GM21717 (cell line): Measurements from ENCODE around the gene MOXD1.
"Not testable (repeated sequence)": the region's sequence is repeated elsewhere in the genome, so short reads cannot be mapped to it uniquely, and the experiment has no call there.

Experiments used
- ATAC-seq: cut with Tn5 transposase; IDR thresholded peaks from one replicate; pipeline ENCODE4 v1.9.1; 2021; ENCODE audit warnings: mild to moderate bottlenecking, moderate library complexity; ENCODE audit not compliant: unreplicated experiment

The MOXD1 gene

GRCh38 chr6:132285004-132285780, 116.1 kb downstream of the MOXD1 start:
- no peak for ATAC-seq

- no peak for ATAC-seq
Observed at GRCh38 chr6:132282696-132283095, 118.6 kb downstream of the MOXD1 start.

GRCh38 chr6:132280436-132280835, 120.8 kb downstream of the MOXD1 start:
- no peak for ATAC-seq

GRCh38 chr6:132279592-132280139, 121.6 kb downstream of the MOXD1 start:
- peak; percentile 93 for ATAC-seq

- ATAC-seq, result no peak
Observed at GRCh38 chr6:132275066-132275970, 126.0 kb downstream of the MOXD1 start.

DNA sequence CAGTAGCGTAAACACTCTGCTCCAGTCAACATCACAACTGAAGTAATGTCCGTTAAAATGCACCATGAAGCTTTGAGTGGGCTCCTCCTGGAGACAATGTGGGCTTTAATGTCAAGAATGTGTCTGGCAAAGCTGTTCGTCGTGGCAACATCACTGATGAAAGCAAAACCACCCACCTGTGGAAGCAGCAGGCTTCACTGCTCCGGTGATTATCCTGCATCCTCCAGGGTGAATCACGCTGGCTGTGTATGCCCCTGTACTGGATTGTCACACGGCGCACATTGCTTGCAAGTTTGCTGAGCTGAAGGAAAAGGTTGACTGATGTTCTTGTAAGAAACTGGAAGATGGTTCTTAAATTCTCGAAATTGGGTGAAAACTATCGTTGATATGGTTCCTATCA, 128.5 kb downstream of the MOXD1 start:
- ATAC-seq, result no peak

DNA sequence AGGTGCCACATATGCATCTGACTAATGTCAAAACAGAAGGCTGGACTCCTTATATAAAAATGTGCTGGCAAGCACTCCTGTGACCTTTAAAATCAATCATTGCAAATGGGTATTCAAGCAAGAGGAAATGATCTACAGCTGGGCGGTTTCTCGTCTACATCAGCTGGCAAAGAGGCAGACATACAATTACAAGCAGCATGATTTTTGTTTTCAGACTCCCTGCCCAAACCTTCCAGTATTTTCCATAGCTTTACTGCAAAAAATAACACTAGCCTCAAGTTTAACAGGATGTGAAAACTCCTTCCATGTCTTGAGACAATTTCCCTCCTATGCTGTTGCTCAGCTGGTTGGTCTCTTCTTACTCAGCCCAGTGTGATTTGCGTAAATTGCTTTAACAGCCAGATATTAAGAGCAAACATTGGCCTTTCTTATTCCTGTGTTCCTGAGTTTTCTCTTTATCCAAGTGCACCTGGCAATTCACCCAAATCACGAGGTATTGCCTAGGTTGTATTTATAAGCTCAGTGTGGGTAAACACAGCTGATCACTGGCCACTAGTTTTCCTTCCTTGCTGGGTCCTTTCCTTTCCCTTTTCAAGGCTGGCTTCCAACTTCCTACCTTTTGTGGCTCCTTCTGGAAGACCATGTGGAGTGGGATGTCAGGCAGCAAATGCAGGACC, 130.4 kb downstream of the MOXD1 start:
- no peak for ATAC-seq

- ATAC-seq, result not testable (repeated sequence)
Observed at GRCh38 chr6:132268666-132269065, 132.6 kb downstream of the MOXD1 start.

GRCh38 chr6:132268209-132268608, 133.1 kb downstream of the MOXD1 start:
- ATAC-seq, result peak; percentile 11

GRCh38 chr6:132265451-132266097, 135.7 kb downstream of the MOXD1 start:
- ATAC-seq, result no peak

DNA sequence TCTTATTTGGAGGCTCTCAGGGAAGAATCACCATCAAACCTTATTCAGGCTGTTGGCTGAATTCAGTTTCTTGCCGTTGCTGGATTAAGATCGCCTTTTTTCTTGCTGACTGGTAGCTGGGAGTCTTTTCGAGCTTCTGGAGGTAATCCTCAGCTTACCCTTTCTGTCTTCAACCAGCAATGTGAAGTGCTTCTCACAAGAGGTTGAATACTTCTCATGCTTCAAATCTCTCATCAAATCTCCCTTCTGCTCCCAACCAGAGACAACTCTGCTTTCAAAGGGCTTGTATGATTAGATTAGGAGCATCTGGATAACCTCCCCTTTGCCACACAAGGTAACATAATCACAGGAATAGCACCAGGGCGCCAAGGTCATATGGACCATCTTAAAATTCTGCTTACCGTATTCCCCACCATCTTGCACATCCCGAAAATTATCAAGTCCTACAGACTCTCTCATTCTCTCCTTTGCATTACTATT, 137.2 kb downstream of the MOXD1 start:
- no peak for ATAC-seq

- no peak for ATAC-seq
Observed at GRCh38 chr6:132261354-132261753, 139.9 kb downstream of the MOXD1 start.

GRCh38 chr6:132259070-132259469, 142.2 kb downstream of the MOXD1 start:
- ATAC-seq, result no peak

DNA sequence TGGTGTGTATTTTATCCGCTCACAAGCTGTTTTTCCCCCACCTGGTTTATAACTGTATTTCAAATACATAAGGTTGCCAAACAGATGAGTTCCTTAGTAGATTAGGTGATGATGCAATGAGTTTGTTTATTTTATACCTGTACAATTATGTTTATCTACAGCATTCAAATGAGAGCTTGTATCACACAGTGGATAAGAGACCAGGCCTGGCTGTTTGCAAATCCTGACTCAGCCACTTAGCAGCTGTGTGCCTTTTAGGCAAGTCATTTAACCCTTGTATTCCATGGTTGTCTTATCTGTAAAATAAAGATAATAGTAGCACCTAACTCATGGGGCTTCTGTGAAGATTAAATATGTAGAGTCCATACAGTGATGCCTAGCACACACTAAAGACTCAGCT, 143.7 kb downstream of the MOXD1 start:
- ATAC-seq, result no peak

DNA sequence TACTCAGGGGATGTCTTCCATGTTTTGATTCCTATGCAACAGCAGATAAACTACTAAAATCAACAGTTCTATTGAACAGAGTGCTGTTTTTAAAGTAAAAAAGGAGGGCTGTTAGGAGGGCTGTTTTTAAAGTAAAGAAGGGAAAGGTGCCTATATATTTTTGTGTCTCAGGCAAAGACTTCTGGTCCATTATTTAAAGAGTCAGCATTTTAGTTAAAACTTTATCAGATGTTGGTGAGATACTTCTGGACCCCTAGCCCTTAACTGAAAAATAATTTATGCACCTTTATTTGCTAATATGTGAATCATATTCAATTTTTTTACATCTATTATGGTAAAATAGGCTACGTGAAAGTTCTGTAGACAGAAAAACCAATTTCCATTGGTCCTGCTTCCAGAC, 144.8 kb downstream of the MOXD1 start:
- no peak for ATAC-seq

DNA sequence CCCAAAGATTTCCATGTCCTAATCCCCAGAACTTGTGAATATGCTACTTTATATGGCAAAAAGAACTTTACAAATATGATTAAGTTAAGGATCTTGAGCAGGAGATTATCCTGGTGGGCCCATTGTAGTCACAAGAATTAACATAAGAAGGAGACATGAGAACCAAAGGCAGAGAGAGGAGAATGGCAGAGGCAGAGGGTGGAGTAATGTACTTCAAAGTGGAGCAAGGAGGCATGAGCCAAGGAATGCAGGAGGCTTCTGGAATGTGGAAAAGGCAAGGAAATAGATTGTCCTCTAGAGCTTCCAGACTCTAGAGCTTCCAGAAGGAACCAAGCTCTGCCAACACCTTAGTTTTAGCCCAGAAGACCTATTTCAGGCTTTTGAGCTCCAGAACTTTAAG, 147.4 kb downstream of the MOXD1 start:
- no peak for ATAC-seq

DNA sequence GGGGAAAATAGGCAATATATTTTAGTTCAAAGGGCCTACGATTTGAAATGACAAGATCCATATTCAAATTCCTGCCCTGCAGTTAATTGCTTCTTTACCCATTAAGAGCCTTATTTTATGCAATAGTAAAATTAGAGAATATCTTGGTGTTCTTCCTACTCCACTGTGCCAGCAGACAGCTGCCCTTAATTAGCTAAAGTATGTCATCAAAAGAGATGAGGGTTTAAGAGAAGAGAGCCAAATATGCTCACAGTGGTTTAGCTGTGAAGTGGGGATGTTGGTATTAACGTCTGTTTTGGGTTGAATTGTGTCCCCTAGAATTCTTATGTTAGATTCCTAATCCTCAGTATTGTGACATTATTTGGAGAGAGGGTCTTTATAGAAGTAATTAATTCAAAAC, 148.1 kb downstream of the MOXD1 start:
- no peak for ATAC-seq

- no peak for ATAC-seq
Observed at GRCh38 chr6:132252113-132252512, 149.2 kb downstream of the MOXD1 start.

GRCh38 chr6:132251711-132252110, 149.6 kb downstream of the MOXD1 start:
- no peak for ATAC-seq

GRCh38 chr6:132247381-132248159, 153.7 kb downstream of the MOXD1 start:
- no peak for ATAC-seq
